Esophagus muscularis mucosa (tissue), 2 donors: ENCODE measurements around the gene PPARG.

Source experiments
- POLR2A ChIP-seq: fragments of 450-650 bp; IDR thresholded peaks from one replicate; pipeline ENCODE4 v1.6.1; 2017; ENCODE audit warnings: antibody characterized with exemption, moderate library complexity, mild to moderate bottlenecking, low read depth
- POLR2AphosphoS5 ChIP-seq, 2 donors: sonication (generic); formaldehyde crosslinking; IDR thresholded peaks; one replicate each; pipeline ENCODE4 v1.6.1; 2017; ENCODE audit warnings: antibody characterized with exemption in 2 of 2

- TF ChIP-seq POLR2A = no peak
- TF ChIP-seq POLR2AphosphoS5 (IDR thresholded peaks at IDR 0.05) = no peak
These were observed 135.2 kb downstream of the PPARG start for GRCh38 chr3:12423918-12424630.
